Pancreas (tissue), 10 donors: ENCODE measurements around the gene JAKMIP1. TPM values are rescaled to one million over a fixed set of nuclear protein-coding genes. Genes with fewer than 3 reads are reported as not detected.

Experiments
- ATAC-seq, 4 donors: fragments of 200-7000 bp; cut with Tn5 transposase; one replicate each; pipeline versions ENCODE4 v1.8.0 to v1.9.1; 2020; ENCODE audit warnings: mild to moderate bottlenecking in 4 of 4, moderate library complexity in 4 of 4
- DNase-seq, 6 donors: peaks; one replicate each; pipeline ENCODE4 v3.0.0-alpha.2; 2020
- FAIRE-seq: peaks from 2 replicates; lab custom pipeline; 2012; peaks lifted over from hg19 to GRCh38; lab: Jason Lieb, UNC
- H3K27ac ChIP-seq, 4 donors: fragments of 200-600 bp; sonication (generic); 1 replicate in 3 of 4; 2 replicates in 1 of 4; pipeline versions ENCODE4 v1.5.0 to v1.8.0; 2020
- H3K27me3 ChIP-seq, 4 donors: fragments of 200-600 bp; one replicate each; pipeline ENCODE4 v1.8.0; 2021
- H3K36me3 ChIP-seq, 3 donors: fragments of 200-600 bp; sonication (generic) in 1 of 3; one replicate each; pipeline versions ENCODE4 v1.5.0 to v1.8.0; 2020 to 2021
- H3K4me1 ChIP-seq, 3 donors: fragments of 200-600 bp; one replicate each; pipeline ENCODE4 v1.8.0; 2021
- H3K4me3 ChIP-seq, 4 donors: fragments of 200-600 bp; sonication (generic) in 2 of 4; one replicate each; pipeline versions ENCODE4 v1.5.0 to v1.8.0; 2020 to 2021
- H3K9me3 ChIP-seq, 4 donors: fragments of 200-600 bp; one replicate each; pipeline ENCODE4 v1.8.0; 2021
- WGBS, 2 donors: extraction: QIAGEN DNeasy Blood & Tissue Kit; methylation state at CpG; one replicate each; pipeline ENCODE4 v1.1.7; 2013; 5-methylcytosine and 5-hydroxymethylcytosine counted together
- intact Hi-C, 3 donors: fragments of 100-400 bp; cut with DNase I; formaldehyde crosslinking; loops; one replicate each; pipeline versions ENCODE4 v1.11.1 to v1.14.2; 2022
- polyA plus RNA-seq, 2 donors: library from polyadenylated mRNA; stranded (reverse); fragments of 200-250 nt; gene quantifications; one replicate each; pipeline ENCODE4 v1.2.3, GENCODE V29; 2013
- total RNA-seq, 6 donors: library from RNA; stranded (reverse); fragmentation: NEBNext Ultra II Directional in 4 of 6; extraction: Animal tissue kit (Norgen Biotek cat#: 25700) in 4 of 6; gene quantifications; one replicate each; pipeline versions ENCODE4 v1.2.1 to v1.2.4, GENCODE V29; 2021 to 2023
- TF ChIP-seq, protein P1 (sequence below), 4 donors: fragments of 200-600 bp; sonication (generic) in 3 of 4; IDR thresholded peaks; one replicate each; pipeline versions ENCODE4 v1.5.0 to v1.8.0; 2021; ENCODE audit warnings: antibody characterized with exemption in 4 of 4
- donor health status: healthy with polysubstance abuse.
- donor health status: DM: no; HTN: no; CAD: no; lungs with moderate emphysema.
- donor health status: DM: no; HTN: no; CAD: no.
- donor health status: control.
- donor health status: control.
- donor health status: Bipolar disorder and iron deficiency.
- donor health status: DM: yes; HTN: yes; CAD: no.
- donor health status: DM: no; HTN: no; CAD: no.
- donor health status: DM: no; HTN: no; CAD: no.
- donor health status: DM: yes; HTN: yes; CAD: no.

The JAKMIP1 gene
- total and polyA plus RNA-seq, 8 donors, result 0.16 to 4.3 (median 0.59) TPM

DNA sequence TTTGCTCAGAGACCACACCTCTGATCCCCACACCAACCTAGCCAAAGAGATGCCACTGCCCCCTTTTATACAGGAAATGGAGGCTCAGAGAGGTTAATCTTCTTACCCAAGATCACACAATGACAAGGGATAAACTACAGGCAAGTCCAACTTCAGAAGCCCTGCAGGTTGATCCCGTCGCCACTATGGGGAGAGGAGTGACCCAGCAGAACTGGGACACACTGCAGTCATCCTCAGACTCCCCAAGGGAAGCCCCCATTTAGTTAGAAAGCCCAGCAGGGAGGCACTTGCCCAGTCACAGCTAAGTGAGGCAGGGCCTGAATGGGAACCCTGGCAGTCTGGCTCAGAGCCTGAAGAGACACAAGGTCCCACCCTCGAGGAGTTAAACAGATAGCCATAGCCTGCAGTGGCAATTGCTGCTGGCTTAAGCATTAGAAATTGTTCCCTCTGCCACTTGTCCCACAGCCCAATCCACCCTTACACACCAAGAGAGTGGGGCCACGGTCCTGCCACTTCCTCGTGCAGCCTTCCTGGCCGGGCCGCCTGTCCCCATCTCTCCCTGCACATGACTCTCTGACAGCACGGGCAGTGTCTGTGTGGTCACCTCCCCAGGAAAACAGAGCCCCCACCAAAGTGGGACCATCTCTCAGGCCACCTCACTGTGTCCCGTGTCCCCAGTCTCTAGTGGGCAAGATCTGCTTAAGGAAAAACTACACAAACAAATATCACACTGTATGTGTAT is 2.7 kb downstream of the JAKMIP1 start:
- 48 to 53% methylated on average over 9 of the region's 9 CpGs for WGBS, 2 donors
- Histone ChIP-seq H3K27ac (no peak overlapping the region), H3K27me3 (peaks cover 0 to 22% (median 2%) of the 10 kb centered on the region in 4 donors), H3K4me1 (peaks cover 5 to 11% (median 5%) of the 10 kb centered on the region in 3 donors), H3K4me3 (no peak overlapping the region), H3K36me3 (no peaks in the 10 kb centered on the region), H3K9me3 (no peaks in the 10 kb centered on the region)
- TF ChIP-seq, protein P1, sequence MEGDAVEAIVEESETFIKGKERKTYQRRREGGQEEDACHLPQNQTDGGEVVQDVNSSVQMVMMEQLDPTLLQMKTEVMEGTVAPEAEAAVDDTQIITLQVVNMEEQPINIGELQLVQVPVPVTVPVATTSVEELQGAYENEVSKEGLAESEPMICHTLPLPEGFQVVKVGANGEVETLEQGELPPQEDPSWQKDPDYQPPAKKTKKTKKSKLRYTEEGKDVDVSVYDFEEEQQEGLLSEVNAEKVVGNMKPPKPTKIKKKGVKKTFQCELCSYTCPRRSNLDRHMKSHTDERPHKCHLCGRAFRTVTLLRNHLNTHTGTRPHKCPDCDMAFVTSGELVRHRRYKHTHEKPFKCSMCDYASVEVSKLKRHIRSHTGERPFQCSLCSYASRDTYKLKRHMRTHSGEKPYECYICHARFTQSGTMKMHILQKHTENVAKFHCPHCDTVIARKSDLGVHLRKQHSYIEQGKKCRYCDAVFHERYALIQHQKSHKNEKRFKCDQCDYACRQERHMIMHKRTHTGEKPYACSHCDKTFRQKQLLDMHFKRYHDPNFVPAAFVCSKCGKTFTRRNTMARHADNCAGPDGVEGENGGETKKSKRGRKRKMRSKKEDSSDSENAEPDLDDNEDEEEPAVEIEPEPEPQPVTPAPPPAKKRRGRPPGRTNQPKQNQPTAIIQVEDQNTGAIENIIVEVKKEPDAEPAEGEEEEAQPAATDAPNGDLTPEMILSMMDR (IDR thresholded peaks at IDR 0.05), result no peak
- DNase-seq (no peak), FAIRE-seq (no peak), ATAC-seq (no peak)
- intact Hi-C loops, result no loop called here

DNA sequence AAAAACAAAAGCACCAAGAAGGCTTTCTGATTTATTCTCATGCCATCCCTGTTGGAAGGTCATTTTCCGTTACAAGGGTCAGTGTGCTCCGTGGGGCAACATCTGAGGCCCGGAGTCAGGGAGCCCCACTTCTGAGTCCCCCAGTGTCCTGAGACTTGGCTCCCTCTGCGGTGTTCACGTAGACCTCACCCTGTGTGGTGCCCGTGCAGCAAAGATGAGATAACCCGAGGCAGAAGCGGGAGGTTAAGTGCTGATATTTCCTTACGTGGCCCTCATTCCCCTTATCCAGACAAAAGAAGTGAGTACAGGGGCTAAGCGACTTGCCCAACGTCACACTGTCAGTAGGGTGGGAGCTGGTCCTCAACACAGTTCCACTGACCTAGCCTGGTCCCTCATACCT is 3.5 kb downstream of the JAKMIP1 start:
- ATAC-seq (no peak), FAIRE-seq (no peak), DNase-seq (no peak)
- no peak overlapping the region for H3K4me3 ChIP-seq
- no peaks in the 10 kb centered on the region for H3K36me3 ChIP-seq
- H3K27me3 ChIP-seq, result peaks cover 0 to 22% (median 2%) of the 10 kb centered on the region in 4 donors
- H3K4me1 ChIP-seq, result peaks cover 5 to 11% (median 5%) of the 10 kb centered on the region in 3 donors
- H3K9me3 ChIP-seq, result no peaks in the 10 kb centered on the region
- TF ChIP-seq, protein P1 (IDR thresholded peaks at IDR 0.05), result no peak
- 52 to 77% methylated on average over 11 of the region's 11 CpGs for WGBS, 2 donors
- no peak overlapping the region for H3K27ac ChIP-seq
- intact Hi-C loops, result no loop called here

DNA sequence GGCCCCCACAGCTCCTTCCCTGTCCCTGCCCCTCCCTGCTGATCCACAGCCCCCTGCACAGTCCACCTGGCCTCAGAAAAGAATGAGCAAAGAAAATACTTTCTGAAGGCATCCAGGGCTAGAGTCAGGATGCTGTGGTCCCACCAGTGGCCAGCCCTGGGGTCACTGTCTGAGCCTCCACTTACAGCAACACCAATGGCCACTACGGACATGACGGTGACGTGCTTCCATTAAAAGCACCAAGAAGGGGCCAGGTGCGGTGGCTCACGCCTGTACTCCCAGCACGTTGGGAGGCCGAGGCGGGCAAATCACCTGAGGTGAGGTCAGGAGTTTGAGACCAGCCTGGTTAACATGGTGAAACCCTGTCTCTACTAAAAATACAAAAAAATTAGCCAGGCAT is 4.0 kb downstream of the JAKMIP1 start:
- WGBS, 2 donors, result 59 to 63% methylated on average over 8 of the region's 8 CpGs
- H3K27me3 ChIP-seq, result peaks cover 0 to 22% (median 2%) of the 10 kb centered on the region in 4 donors
- H3K36me3 ChIP-seq, result no peaks in the 10 kb centered on the region
- H3K27ac ChIP-seq, result no peak overlapping the region
- H3K4me3 ChIP-seq, result no peak overlapping the region
- H3K4me1 ChIP-seq, result peaks cover 5 to 11% (median 5%) of the 10 kb centered on the region in 3 donors
- ATAC-seq (no peak), FAIRE-seq (no peak), DNase-seq (no peak)
- no peaks in the 10 kb centered on the region for H3K9me3 ChIP-seq
- TF ChIP-seq, protein P1 (IDR thresholded peaks at IDR 0.05), result no peak
- intact Hi-C loops, result no loop called here

DNA sequence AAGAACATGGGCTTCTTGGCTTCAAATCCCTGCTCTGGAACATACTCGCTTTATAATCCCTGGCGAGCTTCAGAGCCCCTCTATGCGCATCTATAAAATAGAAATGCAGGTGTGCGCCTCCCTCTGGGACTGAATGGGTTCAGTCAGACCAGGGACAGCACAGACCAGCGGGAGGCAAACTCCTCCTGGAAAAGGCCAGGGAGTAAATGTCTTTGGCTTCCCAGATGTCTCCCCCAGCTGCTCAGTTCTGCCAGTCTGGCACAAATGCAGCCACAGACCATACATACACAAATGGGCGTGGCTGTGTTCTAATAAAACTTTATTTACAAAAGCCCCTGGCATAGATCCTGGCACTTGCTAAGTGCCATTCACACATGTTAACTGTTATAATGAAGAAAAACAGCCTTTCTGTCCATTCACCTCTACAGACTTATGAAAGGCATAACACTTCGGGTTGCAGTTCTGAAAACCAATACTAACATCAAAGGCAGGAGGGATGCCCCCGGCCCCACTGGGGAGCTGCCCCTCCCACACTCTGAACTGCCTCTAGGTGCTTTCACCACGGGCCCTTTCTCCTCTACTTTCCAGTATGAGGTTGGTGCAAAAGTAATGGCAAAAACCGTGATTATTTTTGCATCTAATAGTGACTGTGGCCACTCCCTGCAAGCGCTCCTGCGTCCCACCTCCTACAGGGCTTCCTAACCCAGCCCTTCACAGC is 4.6 kb downstream of the JAKMIP1 start:
- Histone ChIP-seq H3K4me1 (peaks cover 5 to 11% (median 5%) of the 10 kb centered on the region in 3 donors), H3K27me3 (peaks cover 0 to 22% (median 2%) of the 10 kb centered on the region in 4 donors), H3K9me3 (no peaks in the 10 kb centered on the region), H3K36me3 (no peaks in the 10 kb centered on the region), H3K27ac (no peak overlapping the region), H3K4me3 (no peak overlapping the region)
- WGBS, 2 donors, result 44 to 55% methylated on average over 12 of the region's 12 CpGs
- FAIRE-seq, result no peak
- TF ChIP-seq, protein P1 (IDR thresholded peaks at IDR 0.05), result no peak
- no peak for ATAC-seq
- no peak for DNase-seq
- intact Hi-C loops, result no loop called here
